Measurements from ENCODE around the gene WT1.
"Not testable (repeated sequence)": the region's sequence is repeated elsewhere in the genome, so short reads cannot be mapped to it uniquely, and the experiment has no call there.

WT1 gene

GRCh38 chr11:32435511-32435941 lies at the start of gene WT1:
WT1 (minus strand) TSS chr11:32435539.
- DNase-seq, result no peak

GRCh38 chr11:32479291-32479690 lies 44.0 kb upstream of the WT1 start:
- no peak for DNase-seq

GRCh38 chr11:32478277-32478731 lies 43.0 kb upstream of the WT1 start:
- DNase-seq, result no peak

GRCh38 chr11:32473282-32473909 lies 38.1 kb upstream of the WT1 start:
- no peak for DNase-seq

GRCh38 chr11:32472226-32472625 lies 36.9 kb upstream of the WT1 start:
- no peak for DNase-seq

- not testable (repeated sequence) for DNase-seq
These were observed 36.2 kb upstream of the WT1 start for GRCh38 chr11:32471544-32471943.

- DNase-seq, result no peak
These were observed 34.5 kb upstream of the WT1 start for GRCh38 chr11:32469791-32470190.

GRCh38 chr11:32466279-32466915 lies 31.1 kb upstream of the WT1 start:
- DNase-seq, result no peak

GRCh38 chr11:32464078-32464477 lies 28.7 kb upstream of the WT1 start:
- DNase-seq, result no peak

GRCh38 chr11:32462011-32462690 lies 26.8 kb upstream of the WT1 start:
- DNase-seq, result no peak

- DNase-seq, result no peak
These were observed 21.5 kb upstream of the WT1 start for GRCh38 chr11:32456864-32457263.

- no peak for DNase-seq
These were observed 19.7 kb upstream of the WT1 start for GRCh38 chr11:32454993-32455392.

GRCh38 chr11:32451808-32452207 lies 16.5 kb upstream of the WT1 start:
- DNase-seq, result no peak

GRCh38 chr11:32450372-32450771 lies 15.0 kb upstream of the WT1 start:
- DNase-seq, result no peak

- DNase-seq, result no peak
These were observed 12.9 kb upstream of the WT1 start for GRCh38 chr11:32448232-32448631.

GRCh38 chr11:32447252-32447651 lies 11.9 kb upstream of the WT1 start:
- no peak for DNase-seq

- DNase-seq, result no peak
These were observed 10.9 kb upstream of the WT1 start for GRCh38 chr11:32446227-32446626.

- peak; percentile 56 for DNase-seq
These were observed 8.8 kb upstream of the WT1 start for GRCh38 chr11:32444186-32444585.

- DNase-seq, result no peak
These were observed 5.6 kb upstream of the WT1 start for GRCh38 chr11:32440916-32441315.

GRCh38 chr11:32440312-32440908 lies 5.1 kb upstream of the WT1 start:
- no peak for DNase-seq

GRCh38 chr11:32439501-32440210 lies 4.3 kb upstream of the WT1 start:
- no peak for DNase-seq

- DNase-seq, result no peak
These were observed 3.6 kb upstream of the WT1 start for GRCh38 chr11:32438866-32439489.
